A549 (cell line): ENCODE data around the gene ZNF407.

Source experiments
- BHLHE40 ChIP-seq: IDR thresholded peaks from 2 replicates; pipeline ENCODE4 v1.6.1; 2012; ENCODE audit warnings: low read depth, low read length, inconsistent platforms
- CBX8 ChIP-seq: fragments of 200-600 bp; sonication (generic); IDR thresholded peaks from 2 replicates; pipeline ENCODE4 v1.6.1; 2016
- CEBPB ChIP-seq, 2 experiments: fragments of >200 bp in 1 of 2; sonication (Bioruptor Twin) in 1 of 2; formaldehyde crosslinking in 1 of 2; IDR thresholded peaks; 2 replicates each; pipeline ENCODE4 v1.6.1; 2012 to 2016
- CTCF ChIP-seq: fragments of >200 bp; sonication (Bioruptor Twin); formaldehyde crosslinking; IDR thresholded peaks from 3 replicates; pipeline ENCODE4 v1.5.1; 2016
- EP300 ChIP-seq, 2 experiments: fragments of >200 bp; sonication (Bioruptor Twin); formaldehyde crosslinking; IDR thresholded peaks; 2 replicates in 1 of 2; 3 replicates in 1 of 2; pipeline ENCODE4 v1.6.1; 2016 to 2017
- MAX ChIP-seq: IDR thresholded peaks from 2 replicates; pipeline ENCODE4 v1.6.1; 2012
- POLR2A ChIP-seq: IDR thresholded peaks from 2 replicates; pipeline ENCODE4 v1.6.1; 2012; ENCODE audit warnings: mild to moderate bottlenecking, low read length
- REST ChIP-seq: fragments of 200-600 bp; sonication (generic); IDR thresholded peaks from 2 replicates; pipeline ENCODE4 v1.6.1; 2016; ENCODE audit warnings: antibody characterized with exemption, mild to moderate bottlenecking, moderate library complexity
- RNF2 ChIP-seq: fragments of 200-600 bp; sonication (generic); IDR thresholded peaks from 2 replicates; pipeline ENCODE4 v1.6.1; 2016; ENCODE audit warnings: low read depth, mild to moderate bottlenecking, antibody characterized with exemption, moderate library complexity, borderline replicate concordance

- no peak for TF ChIP-seq CBX8
- no peak for TF ChIP-seq MAX
- TF ChIP-seq CTCF = no peak
- no peak for TF ChIP-seq CEBPB (IDR thresholded peaks at IDR 0.05)
- TF ChIP-seq POLR2A = no peak
- TF ChIP-seq RNF2 = no peak
- TF ChIP-seq EP300 (IDR thresholded peaks at IDR 0.05) = no peak
- no peak for TF ChIP-seq BHLHE40
- no peak for TF ChIP-seq REST
Measured at GRCh38 chr18:74589021-74589420, 8.6 kb upstream of the ZNF407 start.
